ENCODE measurements around the gene ATE1.
A peak's percentile ranks its signal among the peaks of the same experiment; 100 is the strongest.
"Not testable (repeated sequence)": the region's sequence is repeated elsewhere in the genome, so short reads cannot be mapped to it uniquely, and the experiment has no call there.

Gene ATE1

GRCh38 chr10:121831237-121831636 is 96.6 kb downstream of the ATE1 start:
- H3K9me3 Mint-ChIP-seq, result no peaks in the 10 kb centered on the region
- H3K4me1 Mint-ChIP-seq, result no peaks in the 10 kb centered on the region
- H3K36me3 Mint-ChIP-seq (ENCODE audit: low read depth), result peaks cover 66% of the 10 kb centered on the region
- H3K27me3 Mint-ChIP-seq (ENCODE audit: low read depth), result no peaks in the 10 kb centered on the region
- TF ChIP-seq CTCF (IDR thresholded peaks at IDR 0.05; ENCODE audit: unreplicated experiment in 3 of 3), result no peak
- no peak overlapping the region for H3K4me3 Mint-ChIP-seq
- H3K27ac Mint-ChIP-seq, result no peak overlapping the region

GRCh38 chr10:121830101-121830500 is 97.7 kb downstream of the ATE1 start:
- Mint-ChIP-seq H3K27ac (no peak overlapping the region), H3K9me3 (no peaks in the 10 kb centered on the region), H3K4me1 (no peaks in the 10 kb centered on the region), H3K36me3 (ENCODE audit: low read depth) (peaks cover 65% of the 10 kb centered on the region), H3K4me3 (no peak overlapping the region), H3K27me3 (ENCODE audit: low read depth) (no peaks in the 10 kb centered on the region)
- TF ChIP-seq CTCF (IDR thresholded peaks at IDR 0.05; ENCODE audit: unreplicated experiment in 3 of 3), result no peak

GRCh38 chr10:121828045-121828444 is 99.8 kb downstream of the ATE1 start:
- H3K27me3 Mint-ChIP-seq (ENCODE audit: low read depth), result no peaks in the 10 kb centered on the region
- H3K27ac Mint-ChIP-seq, result no peak overlapping the region

GRCh38 chr10:121826773-121827172 is 101.1 kb downstream of the ATE1 start:
- not testable (repeated sequence) for H3K9me3 Mint-ChIP-seq, H3K27ac Mint-ChIP-seq
- H3K36me3 Mint-ChIP-seq (ENCODE audit: low read depth), result peaks cover 55% of the 10 kb centered on the region

More at GRCh38 chr10:121828045-121828444, 99.8 kb downstream of the ATE1 start:
- no peak for TF ChIP-seq CTCF (IDR thresholded peaks at IDR 0.05; ENCODE audit: unreplicated experiment in 3 of 3)
- no peak overlapping the region for H3K4me3 Mint-ChIP-seq
- H3K36me3 Mint-ChIP-seq (ENCODE audit: low read depth), result peaks cover 60% of the 10 kb centered on the region
- no peaks in the 10 kb centered on the region for H3K9me3 Mint-ChIP-seq
- H3K4me1 Mint-ChIP-seq, result no peaks in the 10 kb centered on the region

GRCh38 chr10:121823993-121824463 is 103.8 kb downstream of the ATE1 start:
- no peaks in the 10 kb centered on the region for H3K9me3 Mint-ChIP-seq
- H3K36me3 Mint-ChIP-seq (ENCODE audit: low read depth), result peaks cover 40% of the 10 kb centered on the region
- H3K27me3 Mint-ChIP-seq (ENCODE audit: low read depth), result no peaks in the 10 kb centered on the region
- peak; percentile 46 to 57 (median 53) for TF ChIP-seq CTCF (IDR thresholded peaks at IDR 0.05; ENCODE audit: unreplicated experiment in 3 of 3)
- no peak overlapping the region for H3K27ac Mint-ChIP-seq
- no peaks in the 10 kb centered on the region for H3K4me1 Mint-ChIP-seq
- no peak overlapping the region for H3K4me3 Mint-ChIP-seq

More at GRCh38 chr10:121826773-121827172, 101.1 kb downstream of the ATE1 start:
- not testable (repeated sequence) for H3K4me3 Mint-ChIP-seq; H3K4me1 Mint-ChIP-seq; H3K27me3 Mint-ChIP-seq (ENCODE audit: low read depth)

GRCh38 chr10:121822724-121823123 is 105.1 kb downstream of the ATE1 start:
- Mint-ChIP-seq H3K9me3 (no peaks in the 10 kb centered on the region), H3K4me3 (no peak overlapping the region), H3K27me3 (ENCODE audit: low read depth) (no peaks in the 10 kb centered on the region), H3K4me1 (no peaks in the 10 kb centered on the region), H3K27ac (no peak overlapping the region), H3K36me3 (ENCODE audit: low read depth) (peaks cover 27% of the 10 kb centered on the region)
- no peak for TF ChIP-seq CTCF (IDR thresholded peaks at IDR 0.05; ENCODE audit: unreplicated experiment in 3 of 3)
